A375 (cell line): ENCODE measurements around the gene OR4K5. TPM values are rescaled to one million over a fixed set of nuclear protein-coding genes. Genes with fewer than 3 reads are reported as not detected.

Experiments
- total RNA-seq: library from RNA; depleted of rRNA; stranded (reverse); fragments of >200 nt; shearing (Covaris generic); gene quantifications from 2 replicates; pipeline ENCODE4 v1.2.3, GENCODE V29; 2014; rRNA removed

Gene OR4K5
- not detected in 2 replicates for total RNA-seq

GRCh38 chr14:19920021-19920657, at the start of gene OR4K5:
OR4K5 (plus strand) TSS chr14:19920607; CDS start chr14:19920607, 0 bp downstream.

GRCh38 chr14:19874842-19875241, 45.6 kb upstream of the OR4K5 start, which contains the start of gene OR4K2:
OR4K2 (plus strand) TSS chr14:19875142; CDS start chr14:19876268, 1,126 bp downstream.

GRCh38 chr14:19930617-19931016, 10.2 kb downstream of the OR4K5 start, which contains the start of gene OR4K1:
OR4K1 (plus strand) TSS chr14:19930917; CDS start chr14:19935667, 4,750 bp downstream.

Other genes with a start within 250 kb of the OR4K5 start
- not detected in 2 replicates for gene OR11H2, start 206.7 kb upstream of the OR4K5 start, total RNA-seq
- not detected in 2 replicates for gene OR4Q3, start 177.0 kb upstream of the OR4K5 start, total RNA-seq
- not detected in 2 replicates for gene OR4M1, start 147.1 kb upstream of the OR4K5 start, total RNA-seq
- gene OR4N2, start 116.8 kb upstream of the OR4K5 start, total RNA-seq, result not detected in 2 replicates
- gene OR4K2, start 45.5 kb upstream of the OR4K5 start, total RNA-seq, result not detected in 2 replicates
- not detected in 2 replicates for gene OR4K1, start 10.3 kb downstream of the OR4K5 start, total RNA-seq
- gene OR4K15, start 55.0 kb downstream of the OR4K5 start, total RNA-seq, result not detected in 2 replicates
- gene OR4Q2, start 81.6 kb downstream of the OR4K5 start, total RNA-seq, result not detected in 2 replicates
- not detected in 2 replicates for gene OR4K14, start 98.7 kb downstream of the OR4K5 start, total RNA-seq
- not detected in 2 replicates for gene OR4K13, start 115.4 kb downstream of the OR4K5 start, total RNA-seq
- not detected in 2 replicates for gene OR4L1, start 139.4 kb downstream of the OR4K5 start, total RNA-seq
- gene OR4K17, start 190.1 kb downstream of the OR4K5 start, total RNA-seq, result not detected in 2 replicates
- not detected in 2 replicates for gene OR4N5, start 218.2 kb downstream of the OR4K5 start, total RNA-seq